B cell (primary cell): ENCODE results near the gene TTC28.

Experiments
- EZH2 ChIP-seq: IDR thresholded peaks from 2 replicates; pipeline ENCODE4 v1.6.1; 2012; ENCODE audit warnings: borderline replicate concordance, low read depth, mild to moderate bottlenecking, moderate library complexity, low read length; ENCODE audit not compliant: insufficient read depth, poor library complexity, severe bottlenecking
- TF ChIP-seq, protein P1 (sequence below): fragments of 200-600 bp; IDR thresholded peaks from one replicate; pipeline ENCODE4 v1.8.0; 2022; ENCODE audit warnings: antibody characterized with exemption, mild to moderate bottlenecking

DNA sequence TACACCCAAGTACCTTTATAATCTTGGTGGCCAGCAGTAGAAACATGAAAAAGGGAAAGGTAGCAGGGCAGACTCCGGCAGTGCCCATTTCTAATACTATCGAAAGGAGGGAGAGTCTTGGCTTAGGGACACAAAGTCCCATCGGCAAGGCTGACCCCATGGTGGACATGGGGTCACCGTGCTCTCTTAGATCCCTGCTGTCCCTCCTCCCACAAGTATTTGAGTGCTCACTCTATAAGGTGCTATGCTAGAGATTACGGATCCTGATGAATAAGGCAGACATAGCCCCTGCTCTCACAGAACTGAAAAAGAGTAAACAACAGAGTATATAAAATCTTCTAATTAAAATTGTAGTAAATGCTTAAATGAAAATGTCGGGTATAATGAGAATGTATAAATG, 588.2 kb downstream of the TTC28 start:
- TF ChIP-seq, protein P1, sequence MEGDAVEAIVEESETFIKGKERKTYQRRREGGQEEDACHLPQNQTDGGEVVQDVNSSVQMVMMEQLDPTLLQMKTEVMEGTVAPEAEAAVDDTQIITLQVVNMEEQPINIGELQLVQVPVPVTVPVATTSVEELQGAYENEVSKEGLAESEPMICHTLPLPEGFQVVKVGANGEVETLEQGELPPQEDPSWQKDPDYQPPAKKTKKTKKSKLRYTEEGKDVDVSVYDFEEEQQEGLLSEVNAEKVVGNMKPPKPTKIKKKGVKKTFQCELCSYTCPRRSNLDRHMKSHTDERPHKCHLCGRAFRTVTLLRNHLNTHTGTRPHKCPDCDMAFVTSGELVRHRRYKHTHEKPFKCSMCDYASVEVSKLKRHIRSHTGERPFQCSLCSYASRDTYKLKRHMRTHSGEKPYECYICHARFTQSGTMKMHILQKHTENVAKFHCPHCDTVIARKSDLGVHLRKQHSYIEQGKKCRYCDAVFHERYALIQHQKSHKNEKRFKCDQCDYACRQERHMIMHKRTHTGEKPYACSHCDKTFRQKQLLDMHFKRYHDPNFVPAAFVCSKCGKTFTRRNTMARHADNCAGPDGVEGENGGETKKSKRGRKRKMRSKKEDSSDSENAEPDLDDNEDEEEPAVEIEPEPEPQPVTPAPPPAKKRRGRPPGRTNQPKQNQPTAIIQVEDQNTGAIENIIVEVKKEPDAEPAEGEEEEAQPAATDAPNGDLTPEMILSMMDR = no peak
- TF ChIP-seq EZH2 = no peak
